ENCODE results near the gene ASB11. TPM values are rescaled to one million over a fixed set of nuclear protein-coding genes. Genes with fewer than 3 reads are reported as not detected.

The ASB11 gene
- total and polyA plus RNA-seq, 10 of the 15 experiments (the other 5 are each of a cell fraction or from before 2014, with no cell fraction given) = not detected

- no peak for ATAC-seq
- no peaks in the 10 kb centered on the region for H3K9me3 ChIP-seq (replicated peaks; ENCODE audit: control insufficient read depth, insufficient read depth, low read length)
- ChIA-PET POLR2A (no interaction called here), CTCF (interaction anchor here (1.8 to 2.2 kb wide), 2 partner anchors 8 to 11 kb away, joined by 7 to 9 read pairs; no protein-coding TSS in a partner anchor), RAD21 (ENCODE audit: unreplicated experiment) (no interaction called here), SMC1A (ENCODE audit: uncharacterized antibody, unreplicated experiment) (interaction anchor here (0.6 to 1.9 kb wide), 4 partner anchors 8 to 28 kb away, joined by 3 to 6 read pairs (median 3); no protein-coding TSS in a partner anchor)
- H3K36me3 ChIP-seq (ENCODE audit: control insufficient read depth in 2 of 2, insufficient read depth in 2 of 2, low read length in 1 of 2) = no peaks in the 10 kb centered on the region
- in situ Hi-C loops (cut with MboI) (no loop called here), intact Hi-C loops (cut with micrococcal nuclease; ENCODE audit: unreplicated experiment) (no loop called here)
- no peaks in the 10 kb centered on the region; a peak in 2 of 4 replicates for H3K27me3 ChIP-seq (replicated peaks in 1 of 2; ENCODE audit: control insufficient read depth in 2 of 2, insufficient read depth in 2 of 2, low read length in 1 of 2)
- 27% methylated on average over 3 of the region's 3 CpGs for WGBS (ENCODE audit: insufficient coverage, insufficient replicate concordance, low lambda C conversion rate, missing lambda C conversion rate)
- no peaks in the 10 kb centered on the region for H3K4me1 ChIP-seq (ENCODE audit: control insufficient read depth, insufficient read depth, low read length)
- no peaks in the 10 kb centered on the region for H4K20me1 ChIP-seq (ENCODE audit: control insufficient read depth, insufficient read depth)
- H3K9ac ChIP-seq (ENCODE audit: control insufficient read depth, insufficient read depth, low read length) = no peak overlapping the region
- H3K4me2 ChIP-seq (ENCODE audit: control insufficient read depth, insufficient read depth) = no peak overlapping the region
- no peak overlapping the region for H3K4me3 ChIP-seq
- H3K27ac ChIP-seq (ENCODE audit: control insufficient read depth, insufficient read depth) = no peak overlapping the region
- BruUV-seq (replicated peaks) = no TSS peak
- no peak for TF ChIP-seq POLR2AphosphoS2 (IDR thresholded peaks at IDR 0.05; ENCODE audit: low read depth, low read length)
- TF ChIP-seq CHD4 (IDR thresholded peaks at IDR 0.05) = no peak
- TF ChIP-seq LARP7 (IDR thresholded peaks at IDR 0.05) = no peak
- TF ChIP-seq ELK1 (IDR thresholded peaks at IDR 0.05; ENCODE audit: low read depth, low read length) = no peak
- TF ChIP-seq RBBP5 (conservative IDR thresholded peaks at IDR 0.05) = no peak
- no peak for TF ChIP-seq SREBF1 (IDR thresholded peaks at IDR 0.05; ENCODE audit: low read length)
- TF ChIP-seq ESRRA (IDR thresholded peaks at IDR 0.05; ENCODE audit: low read length) = no peak
- no peak for TF ChIP-seq MTA3 (IDR thresholded peaks at IDR 0.05; ENCODE audit: borderline replicate concordance, low read length)
- TF ChIP-seq SMAD1 (IDR thresholded peaks at IDR 0.05; ENCODE audit: low read depth, partially characterized antibody) = no peak
- TF ChIP-seq ZBTB33 (IDR thresholded peaks at IDR 0.05) = no peak
- H3K79me2 ChIP-seq (ENCODE audit: control insufficient read depth, insufficient read depth, low read length) = no peaks in the 10 kb centered on the region
- no peak overlapping the region for H2AFZ ChIP-seq (ENCODE audit: control insufficient read depth, low read depth, low read length)
- no peak for DNase-seq (ENCODE audit: low read depth, low spot score)
- no peak for FAIRE-seq
These were observed 4.3 kb downstream of the ASB11 start for GRCh38 chrX:15311119-15311518.

Measured in GM12878 (cell line).